ENCODE measurements around the gene LAMC1.

GRCh38 chr1:183168308-183168707, 145.1 kb downstream of the LAMC1 start:
- no peak for TF ChIP-seq CTCF (conservative IDR thresholded peaks at IDR 0.05 in 1 of 2, IDR thresholded peaks at IDR 0.05 in 1 of 2; ENCODE audit: extremely low read depth in 1 of 2, insufficient read depth in 1 of 2, low read depth in 1 of 2, low read length in 2 of 2)
- TF ChIP-seq EZH2 (IDR thresholded peaks at IDR 0.05; ENCODE audit: borderline replicate concordance, low read length): no peak
